GM19438 (cell line): ENCODE measurements around the gene GPR137B.
"Not testable (repeated sequence)": the region's sequence is repeated elsewhere in the genome, so short reads cannot be mapped to it uniquely, and the experiment has no call there.

Experiments
- ATAC-seq: cut with Tn5 transposase; IDR thresholded peaks from one replicate; pipeline ENCODE4 v1.9.1; 2021; ENCODE audit warnings: low read depth; ENCODE audit not compliant: unreplicated experiment

GPR137B gene

GRCh38 chr1:236158072-236158471 lies 15.7 kb downstream of the GPR137B start:
- ATAC-seq: not testable (repeated sequence)

GRCh38 chr1:236158719-236159118 lies 16.4 kb downstream of the GPR137B start:
- ATAC-seq: no peak

- peak; percentile 39 for ATAC-seq
Observed at GRCh38 chr1:236159704-236160539, 17.6 kb downstream of the GPR137B start.

GRCh38 chr1:236160540-236161127 lies 18.3 kb downstream of the GPR137B start:
- ATAC-seq: no peak

GRCh38 chr1:236161230-236161629 lies 18.9 kb downstream of the GPR137B start:
- no peak for ATAC-seq

- ATAC-seq: not testable (repeated sequence)
Observed at GRCh38 chr1:236161755-236162154, 19.4 kb downstream of the GPR137B start.

GRCh38 chr1:236163463-236164153 lies 21.3 kb downstream of the GPR137B start:
- no peak for ATAC-seq

- ATAC-seq: no peak
Observed at GRCh38 chr1:236164273-236164672, 21.9 kb downstream of the GPR137B start.

- ATAC-seq: no peak
Observed at GRCh38 chr1:236165238-236165981, 23.1 kb downstream of the GPR137B start.

GRCh38 chr1:236166041-236166440 lies 23.7 kb downstream of the GPR137B start:
- no peak for ATAC-seq

- ATAC-seq: no peak
Observed at GRCh38 chr1:236167154-236167553, 24.8 kb downstream of the GPR137B start.

- no peak for ATAC-seq
Observed at GRCh38 chr1:236167578-236167977, 25.2 kb downstream of the GPR137B start.

GRCh38 chr1:236168716-236169429 lies 26.5 kb downstream of the GPR137B start:
- no peak for ATAC-seq

- ATAC-seq: no peak
Observed at GRCh38 chr1:236172041-236172579, 29.8 kb downstream of the GPR137B start.

GRCh38 chr1:236173174-236173767 lies 30.9 kb downstream of the GPR137B start:
- ATAC-seq: no peak

GRCh38 chr1:236175642-236176336 lies 33.5 kb downstream of the GPR137B start:
- peak; percentile 86 for ATAC-seq

GRCh38 chr1:236176337-236177336 lies 34.3 kb downstream of the GPR137B start:
- ATAC-seq: no peak

GRCh38 chr1:236179634-236180033 lies 37.3 kb downstream of the GPR137B start:
- no peak for ATAC-seq
